ENCODE data around the gene DHX16. TPM values are rescaled to one million over a fixed set of nuclear protein-coding genes. Genes with fewer than 3 reads are reported as not detected.
A peak's percentile ranks its signal among the peaks of the same experiment; 100 is the strongest.

The DHX16 gene
- total and polyA plus RNA-seq, 2 donors (not counting 1 experiment from before 2014, with no cell fraction given) = 51.1 to 71.7 TPM

DNA sequence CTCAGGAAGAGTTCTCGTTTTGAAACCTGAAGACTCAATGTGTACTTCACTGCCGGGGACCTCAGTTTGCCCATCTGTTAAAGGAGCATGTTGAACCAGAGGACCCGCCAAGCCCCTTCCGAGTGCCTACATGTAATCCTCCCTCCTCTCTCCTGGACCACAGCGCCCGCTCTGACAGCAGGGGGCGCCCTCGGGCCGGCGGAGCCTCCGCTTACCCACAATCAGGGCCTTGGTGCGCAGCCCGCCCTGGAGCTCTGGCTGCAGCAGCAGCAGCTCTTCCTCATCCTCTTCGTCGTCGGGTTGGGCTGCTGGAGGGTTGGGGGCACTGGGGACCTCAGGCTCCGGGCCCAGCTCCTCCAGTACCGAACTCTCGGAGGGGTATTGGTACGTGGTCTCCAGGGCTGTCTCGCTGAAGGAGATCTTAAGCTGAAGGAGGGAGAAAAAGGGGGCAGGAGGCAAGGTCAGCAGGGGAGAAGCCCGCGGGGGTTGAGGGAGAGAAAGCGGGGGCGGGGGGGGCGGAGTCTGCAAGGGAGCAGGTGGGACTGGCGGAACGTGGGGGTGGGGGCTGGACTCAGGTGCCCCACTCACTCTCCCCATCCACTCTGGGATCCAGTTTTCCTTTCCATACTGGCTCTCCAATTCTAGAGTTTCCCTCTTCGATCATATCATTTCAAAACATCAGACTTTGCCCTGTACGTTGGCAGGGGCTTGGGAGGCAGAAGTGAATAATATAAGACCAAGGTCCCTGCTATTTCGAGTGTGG, 6.3 kb upstream of the DHX16 start:
- no peak for TF ChIP-seq EZH2 (IDR thresholded peaks at IDR 0.05; ENCODE audit: borderline replicate concordance, insufficient read depth, low read depth, low read length, poor library complexity, severe bottlenecking)
- TF ChIP-seq, protein P1, sequence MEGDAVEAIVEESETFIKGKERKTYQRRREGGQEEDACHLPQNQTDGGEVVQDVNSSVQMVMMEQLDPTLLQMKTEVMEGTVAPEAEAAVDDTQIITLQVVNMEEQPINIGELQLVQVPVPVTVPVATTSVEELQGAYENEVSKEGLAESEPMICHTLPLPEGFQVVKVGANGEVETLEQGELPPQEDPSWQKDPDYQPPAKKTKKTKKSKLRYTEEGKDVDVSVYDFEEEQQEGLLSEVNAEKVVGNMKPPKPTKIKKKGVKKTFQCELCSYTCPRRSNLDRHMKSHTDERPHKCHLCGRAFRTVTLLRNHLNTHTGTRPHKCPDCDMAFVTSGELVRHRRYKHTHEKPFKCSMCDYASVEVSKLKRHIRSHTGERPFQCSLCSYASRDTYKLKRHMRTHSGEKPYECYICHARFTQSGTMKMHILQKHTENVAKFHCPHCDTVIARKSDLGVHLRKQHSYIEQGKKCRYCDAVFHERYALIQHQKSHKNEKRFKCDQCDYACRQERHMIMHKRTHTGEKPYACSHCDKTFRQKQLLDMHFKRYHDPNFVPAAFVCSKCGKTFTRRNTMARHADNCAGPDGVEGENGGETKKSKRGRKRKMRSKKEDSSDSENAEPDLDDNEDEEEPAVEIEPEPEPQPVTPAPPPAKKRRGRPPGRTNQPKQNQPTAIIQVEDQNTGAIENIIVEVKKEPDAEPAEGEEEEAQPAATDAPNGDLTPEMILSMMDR (IDR thresholded peaks at IDR 0.05) = peak; percentile 94
- DNase-seq (peak; percentile 92), ATAC-seq (ENCODE audit: low read depth) (peak; percentile 29)
- Mint-ChIP-seq H3K27me3 (no peaks in the 10 kb centered on the region), H3K4me1 (peaks cover 51% of the 10 kb centered on the region), H3K4me3 (peak overlapping the region; percentile 65), H3K27ac (peak overlapping the region; percentile 99), H3K9me3 (ENCODE audit: insufficient read depth) (no peaks in the 10 kb centered on the region)
- Histone ChIP-seq H3K4me1 (ENCODE audit: control insufficient read depth in 2 of 2, insufficient read depth in 2 of 2, low read length in 2 of 2) (peaks cover 38 to 39% of the 10 kb centered on the region in 2 donors), H3K27me3 (replicated peaks in 1 of 4; ENCODE audit: control extremely low read depth in 1 of 4, control insufficient read depth in 3 of 4, insufficient read depth in 4 of 4, low read length in 3 of 4) (no peaks in the 10 kb centered on the region), H3K4me3 (ENCODE audit: control extremely low read depth in 1 of 5, extremely low read depth in 1 of 5, insufficient read depth in 1 of 5, low read depth in 2 of 5, low read length in 4 of 5) (peak overlapping the region in 4 of 5 experiments; percentile 31 to 100 (median 37)), H3K4me2 (replicated peaks; ENCODE audit: low read depth, low read length, poor library complexity, severe bottlenecking) (peak overlapping the region; percentile 100), H3K79me2 (ENCODE audit: control insufficient read depth, insufficient read depth, low read length) (peaks cover 74% of the 10 kb centered on the region), H4K20me1 (ENCODE audit: control insufficient read depth, insufficient read depth, low read length, poor library complexity, severe bottlenecking) (peaks cover 78% of the 10 kb centered on the region), H3K9ac (ENCODE audit: low read length) (peak overlapping the region; percentile 59), H3K27ac (ENCODE audit: low read length in 2 of 2) (peak overlapping the region in 1 of 2 donors; percentile 97), H3K9me3 (ENCODE audit: control extremely low read depth in 1 of 3, control insufficient read depth in 2 of 3, insufficient read depth in 1 of 3, low read length in 2 of 3) (no peaks in the 10 kb centered on the region), H3K36me3 (replicated peaks in 1 of 2; ENCODE audit: control extremely low read depth in 1 of 2, control insufficient read depth in 1 of 2, extremely low read depth in 1 of 2, insufficient read depth in 2 of 2, low read length in 1 of 2) (peaks cover 4 to 56% of the 10 kb centered on the region in 2 experiments), H2AFZ (ENCODE audit: insufficient read depth, low read depth, low read length, poor library complexity, severe bottlenecking) (peak overlapping the region; percentile 14)
- intact Hi-C loops (cut with micrococcal nuclease) = loop anchor here (1.0 to 5.0 kb wide), 3 partner anchors 9 to 198 kb away; no protein-coding TSS in a partner anchor
- 5% methylated on average over 24 of the region's 31 CpGs for whole genome bisulfite sequencing (ENCODE audit: insufficient coverage)
- ChIA-PET CTCF (interaction anchor here (0.6 to 19.8 kb wide), 40 partner anchors 9 to 1028 kb away, joined by 3 to 963 read pairs (median 5); partner anchors contain the start of genes ATAT1, FLOT1, IER3 and MDC1), POLR2A (interaction anchor here (0.6 to 8.7 kb wide), 10 partner anchors 9 to 890 kb away, joined by 3 to 216 read pairs (median 12); partner anchors contain the start of genes MDC1, MRPS18B, PPP1R10 and TUBB)
